SK-N-SH (cell line): ENCODE measurements around the gene RICTOR.

Experiments
- FOSL2 ChIP-seq: IDR thresholded peaks from 2 replicates; pipeline ENCODE4 v1.4.0; 2012; ENCODE audit warnings: low read depth, mild to moderate bottlenecking, moderate library complexity, borderline replicate concordance
- TF ChIP-seq, protein P1 (sequence below): IDR thresholded peaks from 2 replicates; pipeline ENCODE4 v1.4.0; 2012; ENCODE audit warnings: low read depth, borderline replicate concordance

DNA sequence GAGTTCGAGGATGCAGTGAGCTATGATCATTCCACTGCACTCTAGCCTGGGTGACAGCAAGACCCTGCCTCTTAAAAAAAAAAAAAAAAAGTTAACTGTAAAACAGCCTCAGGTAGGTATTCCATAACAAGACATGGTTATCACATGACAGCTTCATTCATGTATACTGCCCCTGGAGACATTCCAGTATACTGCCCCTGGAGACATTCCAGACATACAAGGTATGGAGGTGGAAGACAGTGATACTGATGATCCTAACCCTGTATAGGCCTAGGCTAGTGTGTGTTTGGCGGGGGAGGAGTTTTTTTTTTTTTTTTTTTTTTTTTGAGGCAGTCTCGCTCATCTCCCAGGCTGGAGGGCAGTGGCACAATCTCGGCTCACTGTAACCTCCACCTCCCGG, 105.5 kb downstream of the RICTOR start:
- TF ChIP-seq FOSL2 = no peak
- TF ChIP-seq, protein P1, sequence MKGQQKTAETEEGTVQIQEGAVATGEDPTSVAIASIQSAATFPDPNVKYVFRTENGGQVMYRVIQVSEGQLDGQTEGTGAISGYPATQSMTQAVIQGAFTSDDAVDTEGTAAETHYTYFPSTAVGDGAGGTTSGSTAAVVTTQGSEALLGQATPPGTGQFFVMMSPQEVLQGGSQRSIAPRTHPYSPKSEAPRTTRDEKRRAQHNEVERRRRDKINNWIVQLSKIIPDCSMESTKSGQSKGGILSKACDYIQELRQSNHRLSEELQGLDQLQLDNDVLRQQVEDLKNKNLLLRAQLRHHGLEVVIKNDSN = no peak
